WTC11 (cell line): ENCODE measurements around the gene RTL1. TPM values are rescaled to one million over a fixed set of nuclear protein-coding genes. Genes with fewer than 3 reads are reported as not detected.

Source experiments
- ATAC-seq: fragments of 200-7000 bp; cut with Tn5 transposase; 2 replicates; pipeline ENCODE4 v1.10.0; 2021; ENCODE audit warnings: mild to moderate bottlenecking, moderate library complexity
- CTCF ChIA-PET: fragments of 300-600 bp; sonication (Branson Sonifier 250); formaldehyde crosslinking; loops from one replicate; lab custom pipeline; 2021; ENCODE audit warnings: antibody characterized with exemption; lab: Charles Lee
- POLR2A ChIA-PET: fragments of 350-600 bp; sonication (Branson Sonifier 250); formaldehyde crosslinking; loops from one replicate; lab custom pipeline; 2021; ENCODE audit warnings: antibody characterized with exemption; lab: Charles Lee
- DNase-seq: peaks from one replicate; pipeline ENCODE4 v3.0.0; 2021; ENCODE audit warnings: low spot score
- H3K27ac Mint-ChIP-seq: 2 replicates; pipeline ENCODE4 v1.8.0; 2021; ENCODE audit warnings: mixed read lengths
- H3K27me3 Mint-ChIP-seq: 2 replicates; pipeline ENCODE4 v1.8.0; 2021; ENCODE audit warnings: low read depth, mild to moderate bottlenecking, moderate library complexity, mixed read lengths
- H3K36me3 Mint-ChIP-seq: 2 replicates; pipeline ENCODE4 v1.8.0; 2021; ENCODE audit warnings: mixed read lengths
- H3K4me1 Mint-ChIP-seq: 2 replicates; pipeline ENCODE4 v1.8.0; 2022; ENCODE audit warnings: mixed read lengths
- H3K4me3 Mint-ChIP-seq: 2 replicates; pipeline ENCODE4 v1.8.0; 2021; ENCODE audit warnings: mild to moderate bottlenecking, moderate library complexity, mixed read lengths
- H3K9me3 Mint-ChIP-seq: 2 replicates; pipeline ENCODE4 v1.8.0; 2021; ENCODE audit warnings: mixed read lengths
- ATF1 ChIP-seq: sonication (generic); formaldehyde crosslinking; IDR thresholded peaks from 2 replicates; pipeline ENCODE4 v1.8.1; 2023; ENCODE audit warnings: mild to moderate bottlenecking, moderate library complexity, missing genetic modification reagents
- CBFB ChIP-seq: sonication (generic); formaldehyde crosslinking; IDR thresholded peaks from 2 replicates; pipeline ENCODE4 v1.8.1; 2022; ENCODE audit warnings: mild to moderate bottlenecking, low read depth, missing genetic modification reagents
- CREM ChIP-seq: sonication (generic); formaldehyde crosslinking; IDR thresholded peaks from 2 replicates; pipeline ENCODE4 v1.8.1; 2022; ENCODE audit warnings: mild to moderate bottlenecking, missing genetic modification reagents, moderate library complexity
- GABPB1 ChIP-seq: sonication (generic); formaldehyde crosslinking; IDR thresholded peaks from 2 replicates; pipeline ENCODE4 v1.8.1; 2023; ENCODE audit warnings: mild to moderate bottlenecking, missing genetic modification reagents
- JAZF1 ChIP-seq: fragments of 250-450 bp; sonication (Bioruptor Pico); IDR thresholded peaks from 2 replicates; pipeline ENCODE4 v1.9.0; 2021; ENCODE audit warnings: moderate library complexity, mild to moderate bottlenecking, inconsistent platforms
- JUN ChIP-seq: sonication (generic); formaldehyde crosslinking; IDR thresholded peaks from 2 replicates; pipeline ENCODE4 v1.8.0; 2023; ENCODE audit warnings: mild to moderate bottlenecking, missing genetic modification reagents
- MYBL2 ChIP-seq: sonication (generic); formaldehyde crosslinking; IDR thresholded peaks from 2 replicates; pipeline ENCODE4 v1.8.1; 2023; ENCODE audit warnings: mild to moderate bottlenecking, moderate library complexity, missing genetic modification reagents
- NR2C2 ChIP-seq: sonication (generic); formaldehyde crosslinking; IDR thresholded peaks from 2 replicates; pipeline ENCODE4 v1.8.0; 2022; ENCODE audit warnings: mild to moderate bottlenecking, missing genetic modification reagents
- SOX15 ChIP-seq: fragments of 250-450 bp; sonication (Bioruptor Pico); IDR thresholded peaks from 2 replicates; pipeline ENCODE4 v1.9.0; 2021; ENCODE audit warnings: mild to moderate bottlenecking
- ZNF121 ChIP-seq: sonication (generic); formaldehyde crosslinking; IDR thresholded peaks from 2 replicates; pipeline ENCODE4 v1.8.0; 2023; ENCODE audit warnings: missing genetic modification reagents
- ZNF138 ChIP-seq: sonication (generic); formaldehyde crosslinking; conservative IDR thresholded peaks from 2 replicates; pipeline ENCODE4 v1.8.1; 2022; ENCODE audit warnings: mild to moderate bottlenecking, moderate library complexity, missing genetic modification reagents
- ZNF232 ChIP-seq: sonication (generic); formaldehyde crosslinking; IDR thresholded peaks from 2 replicates; pipeline ENCODE4 v1.8.0; 2022; ENCODE audit warnings: mild to moderate bottlenecking, missing genetic modification reagents
- ZNF423 ChIP-seq: fragments of 250-450 bp; sonication (Bioruptor Pico); IDR thresholded peaks from 2 replicates; pipeline ENCODE4 v2.1.2; 2022; ENCODE audit warnings: mild to moderate bottlenecking, moderate library complexity
- ZNF671 ChIP-seq: fragments of 250-450 bp; sonication (Bioruptor Pico); IDR thresholded peaks from 2 replicates; pipeline ENCODE4 v1.8.0; 2021; ENCODE audit warnings: mild to moderate bottlenecking
- total RNA-seq: library from RNA; stranded (reverse); gene quantifications from 3 replicates; pipeline ENCODE4 v1.2.3, GENCODE V29; 2021
- TF ChIP-seq, protein P1 (sequence below): fragments of 250-450 bp; sonication (Bioruptor Pico); IDR thresholded peaks from 2 replicates; pipeline ENCODE4 v2.1.2; 2022; ENCODE audit warnings: mild to moderate bottlenecking, moderate library complexity
- TF ChIP-seq, protein P2 (sequence below): sonication (generic); formaldehyde crosslinking; IDR thresholded peaks from 2 replicates; pipeline ENCODE4 v1.8.0; 2023; ENCODE audit warnings: missing genetic modification reagents, mild to moderate bottlenecking, borderline replicate concordance
- TF ChIP-seq, protein P3 (sequence below): fragments of 200-600 bp; IDR thresholded peaks from 2 replicates; pipeline ENCODE4 v1.8.0; 2022; ENCODE audit warnings: antibody characterized with exemption
- TF ChIP-seq, protein P4 (sequence below): sonication (generic); formaldehyde crosslinking; IDR thresholded peaks from 2 replicates; pipeline ENCODE4 v1.8.1; 2022; ENCODE audit warnings: mild to moderate bottlenecking, moderate library complexity, missing genetic modification reagents
- TF ChIP-seq, protein P5 (sequence below): sonication (generic); formaldehyde crosslinking; IDR thresholded peaks from 2 replicates; pipeline ENCODE4 v1.8.1; 2022; ENCODE audit warnings: missing genetic modification reagents, borderline replicate concordance
- TF ChIP-seq, protein P6 (sequence below): sonication (generic); formaldehyde crosslinking; IDR thresholded peaks from 2 replicates; pipeline ENCODE4 v1.8.0; 2022; ENCODE audit warnings: mild to moderate bottlenecking, missing genetic modification reagents
- TF ChIP-seq, protein P7 (sequence below): sonication (generic); formaldehyde crosslinking; IDR thresholded peaks from 2 replicates; pipeline ENCODE4 v1.8.0; 2022; ENCODE audit warnings: mild to moderate bottlenecking, missing genetic modification reagents
- TF ChIP-seq, protein P8 (sequence below): fragments of 250-450 bp; sonication (Bioruptor Pico); conservative IDR thresholded peaks from 2 replicates; pipeline ENCODE4 v1.9.0; 2021; ENCODE audit warnings: mild to moderate bottlenecking

RTL1 gene
- total RNA-seq, 1 experiment from 2014 or later = 0.07 TPM

DNA sequence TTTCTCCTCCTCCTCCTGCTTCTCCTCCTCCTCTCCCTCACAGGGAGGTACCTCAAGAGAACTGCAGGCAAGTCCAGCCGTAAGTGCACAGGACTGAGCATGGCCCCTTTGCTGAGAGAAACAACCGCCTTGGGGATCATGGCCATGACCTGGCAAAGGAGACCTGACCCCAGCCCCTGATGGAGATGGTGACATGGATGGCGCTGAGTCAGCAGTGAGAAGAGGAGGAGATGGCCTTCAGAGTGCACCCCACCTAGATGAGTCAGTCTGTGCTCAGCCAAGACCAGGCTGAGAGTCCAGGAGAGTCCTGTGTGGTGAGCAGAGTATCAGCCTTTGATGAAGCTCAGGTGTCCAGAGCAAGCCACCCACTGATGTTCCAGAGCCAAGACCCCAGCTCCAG is 41.2 kb downstream of the RTL1 start (continued):
- TF ChIP-seq, protein P1, sequence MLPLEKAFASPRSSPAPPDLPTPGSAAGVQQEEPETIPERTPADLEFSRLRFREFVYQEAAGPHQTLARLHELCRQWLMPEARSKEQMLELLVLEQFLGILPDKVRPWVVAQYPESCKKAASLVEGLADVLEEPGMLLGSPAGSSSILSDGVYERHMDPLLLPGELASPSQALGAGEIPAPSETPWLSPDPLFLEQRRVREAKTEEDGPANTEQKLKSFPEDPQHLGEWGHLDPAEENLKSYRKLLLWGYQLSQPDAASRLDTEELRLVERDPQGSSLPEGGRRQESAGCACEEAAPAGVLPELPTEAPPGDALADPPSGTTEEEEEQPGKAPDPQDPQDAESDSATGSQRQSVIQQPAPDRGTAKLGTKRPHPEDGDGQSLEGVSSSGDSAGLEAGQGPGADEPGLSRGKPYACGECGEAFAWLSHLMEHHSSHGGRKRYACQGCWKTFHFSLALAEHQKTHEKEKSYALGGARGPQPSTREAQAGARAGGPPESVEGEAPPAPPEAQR (CRISPR knock-in tag) = no peak
- TF ChIP-seq SOX15 (no peak), ZNF423 (CRISPR knock-in tag) (no peak), JAZF1 (CRISPR knock-in tag) (no peak)
- TF ChIP-seq, protein P2, sequence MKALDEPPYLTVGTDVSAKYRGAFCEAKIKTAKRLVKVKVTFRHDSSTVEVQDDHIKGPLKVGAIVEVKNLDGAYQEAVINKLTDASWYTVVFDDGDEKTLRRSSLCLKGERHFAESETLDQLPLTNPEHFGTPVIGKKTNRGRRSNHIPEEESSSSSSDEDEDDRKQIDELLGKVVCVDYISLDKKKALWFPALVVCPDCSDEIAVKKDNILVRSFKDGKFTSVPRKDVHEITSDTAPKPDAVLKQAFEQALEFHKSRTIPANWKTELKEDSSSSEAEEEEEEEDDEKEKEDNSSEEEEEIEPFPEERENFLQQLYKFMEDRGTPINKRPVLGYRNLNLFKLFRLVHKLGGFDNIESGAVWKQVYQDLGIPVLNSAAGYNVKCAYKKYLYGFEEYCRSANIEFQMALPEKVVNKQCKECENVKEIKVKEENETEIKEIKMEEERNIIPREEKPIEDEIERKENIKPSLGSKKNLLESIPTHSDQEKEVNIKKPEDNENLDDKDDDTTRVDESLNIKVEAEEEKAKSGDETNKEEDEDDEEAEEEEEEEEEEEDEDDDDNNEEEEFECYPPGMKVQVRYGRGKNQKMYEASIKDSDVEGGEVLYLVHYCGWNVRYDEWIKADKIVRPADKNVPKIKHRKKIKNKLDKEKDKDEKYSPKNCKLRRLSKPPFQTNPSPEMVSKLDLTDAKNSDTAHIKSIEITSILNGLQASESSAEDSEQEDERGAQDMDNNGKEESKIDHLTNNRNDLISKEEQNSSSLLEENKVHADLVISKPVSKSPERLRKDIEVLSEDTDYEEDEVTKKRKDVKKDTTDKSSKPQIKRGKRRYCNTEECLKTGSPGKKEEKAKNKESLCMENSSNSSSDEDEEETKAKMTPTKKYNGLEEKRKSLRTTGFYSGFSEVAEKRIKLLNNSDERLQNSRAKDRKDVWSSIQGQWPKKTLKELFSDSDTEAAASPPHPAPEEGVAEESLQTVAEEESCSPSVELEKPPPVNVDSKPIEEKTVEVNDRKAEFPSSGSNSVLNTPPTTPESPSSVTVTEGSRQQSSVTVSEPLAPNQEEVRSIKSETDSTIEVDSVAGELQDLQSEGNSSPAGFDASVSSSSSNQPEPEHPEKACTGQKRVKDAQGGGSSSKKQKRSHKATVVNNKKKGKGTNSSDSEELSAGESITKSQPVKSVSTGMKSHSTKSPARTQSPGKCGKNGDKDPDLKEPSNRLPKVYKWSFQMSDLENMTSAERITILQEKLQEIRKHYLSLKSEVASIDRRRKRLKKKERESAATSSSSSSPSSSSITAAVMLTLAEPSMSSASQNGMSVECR (CRISPR knock-in tag) = no peak
- TF ChIP-seq, protein P3, sequence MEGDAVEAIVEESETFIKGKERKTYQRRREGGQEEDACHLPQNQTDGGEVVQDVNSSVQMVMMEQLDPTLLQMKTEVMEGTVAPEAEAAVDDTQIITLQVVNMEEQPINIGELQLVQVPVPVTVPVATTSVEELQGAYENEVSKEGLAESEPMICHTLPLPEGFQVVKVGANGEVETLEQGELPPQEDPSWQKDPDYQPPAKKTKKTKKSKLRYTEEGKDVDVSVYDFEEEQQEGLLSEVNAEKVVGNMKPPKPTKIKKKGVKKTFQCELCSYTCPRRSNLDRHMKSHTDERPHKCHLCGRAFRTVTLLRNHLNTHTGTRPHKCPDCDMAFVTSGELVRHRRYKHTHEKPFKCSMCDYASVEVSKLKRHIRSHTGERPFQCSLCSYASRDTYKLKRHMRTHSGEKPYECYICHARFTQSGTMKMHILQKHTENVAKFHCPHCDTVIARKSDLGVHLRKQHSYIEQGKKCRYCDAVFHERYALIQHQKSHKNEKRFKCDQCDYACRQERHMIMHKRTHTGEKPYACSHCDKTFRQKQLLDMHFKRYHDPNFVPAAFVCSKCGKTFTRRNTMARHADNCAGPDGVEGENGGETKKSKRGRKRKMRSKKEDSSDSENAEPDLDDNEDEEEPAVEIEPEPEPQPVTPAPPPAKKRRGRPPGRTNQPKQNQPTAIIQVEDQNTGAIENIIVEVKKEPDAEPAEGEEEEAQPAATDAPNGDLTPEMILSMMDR = no peak
- TF ChIP-seq, protein P4, sequence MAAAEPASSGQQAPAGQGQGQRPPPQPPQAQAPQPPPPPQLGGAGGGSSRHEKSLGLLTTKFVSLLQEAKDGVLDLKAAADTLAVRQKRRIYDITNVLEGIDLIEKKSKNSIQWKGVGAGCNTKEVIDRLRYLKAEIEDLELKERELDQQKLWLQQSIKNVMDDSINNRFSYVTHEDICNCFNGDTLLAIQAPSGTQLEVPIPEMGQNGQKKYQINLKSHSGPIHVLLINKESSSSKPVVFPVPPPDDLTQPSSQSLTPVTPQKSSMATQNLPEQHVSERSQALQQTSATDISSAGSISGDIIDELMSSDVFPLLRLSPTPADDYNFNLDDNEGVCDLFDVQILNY (CRISPR knock-in tag) = no peak
- TF ChIP-seq, protein P5, sequence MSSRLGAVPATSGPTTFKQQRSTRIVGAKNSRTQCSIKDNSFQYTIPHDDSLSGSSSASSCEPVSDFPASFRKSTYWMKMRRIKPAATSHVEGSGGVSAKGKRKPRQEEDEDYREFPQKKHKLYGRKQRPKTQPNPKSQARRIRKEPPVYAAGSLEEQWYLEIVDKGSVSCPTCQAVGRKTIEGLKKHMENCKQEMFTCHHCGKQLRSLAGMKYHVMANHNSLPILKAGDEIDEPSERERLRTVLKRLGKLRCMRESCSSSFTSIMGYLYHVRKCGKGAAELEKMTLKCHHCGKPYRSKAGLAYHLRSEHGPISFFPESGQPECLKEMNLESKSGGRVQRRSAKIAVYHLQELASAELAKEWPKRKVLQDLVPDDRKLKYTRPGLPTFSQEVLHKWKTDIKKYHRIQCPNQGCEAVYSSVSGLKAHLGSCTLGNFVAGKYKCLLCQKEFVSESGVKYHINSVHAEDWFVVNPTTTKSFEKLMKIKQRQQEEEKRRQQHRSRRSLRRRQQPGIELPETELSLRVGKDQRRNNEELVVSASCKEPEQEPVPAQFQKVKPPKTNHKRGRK (CRISPR knock-in tag) = no peak

DNA sequence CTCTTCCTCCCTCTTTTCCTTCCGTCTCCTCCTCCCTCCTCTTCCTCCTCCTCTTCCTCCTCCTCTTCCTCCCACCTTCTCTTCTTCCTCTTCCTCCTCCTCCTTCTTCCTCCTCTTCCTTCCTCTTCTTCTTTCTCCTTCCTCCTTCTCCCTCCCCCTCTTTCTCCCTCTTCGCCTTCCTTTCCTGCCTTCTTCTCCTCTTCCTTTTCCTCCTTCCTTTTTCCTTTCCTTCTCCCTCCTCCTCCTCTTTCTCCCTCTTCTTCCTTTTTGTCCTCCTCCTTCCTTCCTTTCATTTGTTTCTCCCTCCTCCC is 41.6 kb downstream of the RTL1 start:
- peaks cover 33% of the 10 kb centered on the region for H3K36me3 Mint-ChIP-seq
- ATAC-seq (no peak), DNase-seq (no peak)
- peaks cover 9% of the 10 kb centered on the region for H3K9me3 Mint-ChIP-seq
- ChIA-PET CTCF (no interaction called here), POLR2A (no interaction called here)
- TF ChIP-seq MYBL2 (CRISPR knock-in tag) (no peak), NR2C2 (no peak), ZNF121 (CRISPR knock-in tag) (no peak), CREM (no peak), CBFB (CRISPR knock-in tag) (no peak), ZNF232 (CRISPR knock-in tag) (no peak), ATF1 (CRISPR knock-in tag) (no peak), ZNF138 (CRISPR knock-in tag) (no peak), JUN (no peak), GABPB1 (no peak), ZNF671 (CRISPR knock-in tag) (no peak)
- TF ChIP-seq, protein P6, sequence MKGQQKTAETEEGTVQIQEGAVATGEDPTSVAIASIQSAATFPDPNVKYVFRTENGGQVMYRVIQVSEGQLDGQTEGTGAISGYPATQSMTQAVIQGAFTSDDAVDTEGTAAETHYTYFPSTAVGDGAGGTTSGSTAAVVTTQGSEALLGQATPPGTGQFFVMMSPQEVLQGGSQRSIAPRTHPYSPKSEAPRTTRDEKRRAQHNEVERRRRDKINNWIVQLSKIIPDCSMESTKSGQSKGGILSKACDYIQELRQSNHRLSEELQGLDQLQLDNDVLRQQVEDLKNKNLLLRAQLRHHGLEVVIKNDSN (CRISPR knock-in tag) = no peak
- TF ChIP-seq, protein P7, sequence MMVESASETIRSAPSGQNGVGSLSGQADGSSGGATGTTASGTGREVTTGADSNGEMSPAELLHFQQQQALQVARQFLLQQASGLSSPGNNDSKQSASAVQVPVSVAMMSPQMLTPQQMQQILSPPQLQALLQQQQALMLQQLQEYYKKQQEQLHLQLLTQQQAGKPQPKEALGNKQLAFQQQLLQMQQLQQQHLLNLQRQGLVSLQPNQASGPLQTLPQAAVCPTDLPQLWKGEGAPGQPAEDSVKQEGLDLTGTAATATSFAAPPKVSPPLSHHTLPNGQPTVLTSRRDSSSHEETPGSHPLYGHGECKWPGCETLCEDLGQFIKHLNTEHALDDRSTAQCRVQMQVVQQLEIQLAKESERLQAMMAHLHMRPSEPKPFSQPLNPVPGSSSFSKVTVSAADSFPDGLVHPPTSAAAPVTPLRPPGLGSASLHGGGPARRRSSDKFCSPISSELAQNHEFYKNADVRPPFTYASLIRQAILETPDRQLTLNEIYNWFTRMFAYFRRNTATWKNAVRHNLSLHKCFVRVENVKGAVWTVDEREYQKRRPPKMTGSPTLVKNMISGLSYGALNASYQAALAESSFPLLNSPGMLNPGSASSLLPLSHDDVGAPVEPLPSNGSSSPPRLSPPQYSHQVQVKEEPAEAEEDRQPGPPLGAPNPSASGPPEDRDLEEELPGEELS (CRISPR knock-in tag) = no peak
- TF ChIP-seq, protein P8, sequence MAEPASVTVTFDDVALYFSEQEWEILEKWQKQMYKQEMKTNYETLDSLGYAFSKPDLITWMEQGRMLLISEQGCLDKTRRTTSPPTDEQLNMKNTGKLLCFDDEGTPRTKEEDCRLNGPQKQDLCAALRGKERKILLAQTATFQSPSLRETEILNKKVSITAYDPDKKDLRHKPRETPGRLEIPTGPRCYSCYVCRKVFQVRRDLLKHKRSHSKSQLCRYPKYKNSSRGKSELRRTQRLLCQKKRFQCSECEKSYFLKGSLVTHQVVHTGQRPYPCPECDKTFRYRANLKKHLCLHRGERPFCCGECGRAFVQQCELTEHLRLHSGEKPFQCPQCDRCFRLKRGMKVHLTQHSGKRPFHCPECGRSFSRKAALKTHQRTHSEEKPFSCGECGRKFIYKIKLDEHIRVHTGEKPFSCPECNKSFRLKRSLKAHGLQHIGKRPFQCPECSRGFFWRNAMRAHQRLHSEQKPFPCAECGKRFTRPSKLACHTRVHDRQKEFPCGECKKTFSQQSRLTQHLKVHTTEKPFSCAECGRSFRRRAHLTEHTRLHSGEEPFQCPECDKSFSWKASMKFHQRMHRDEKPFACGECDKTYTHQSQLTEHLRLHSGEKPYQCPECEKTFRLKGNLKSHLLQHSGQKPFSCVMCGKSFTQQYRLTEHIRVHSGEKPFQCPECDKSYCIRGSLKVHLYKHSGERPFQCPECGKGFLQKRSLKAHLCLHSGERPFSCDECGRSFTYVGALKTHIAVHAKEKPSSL (CRISPR knock-in tag) = no peak
- no peak overlapping the region for H3K27ac Mint-ChIP-seq
- H3K27me3 Mint-ChIP-seq = no peaks in the 10 kb centered on the region; the same call in 1 of the 2 replicates
- H3K4me1 Mint-ChIP-seq = 0 out of 2 replicates have a peak, but pooled peaks cover 3% of the 10 kb centered on the region
- H3K4me3 Mint-ChIP-seq = no peak overlapping the region
